ENCODE results near the gene UPK1A.

DNA sequence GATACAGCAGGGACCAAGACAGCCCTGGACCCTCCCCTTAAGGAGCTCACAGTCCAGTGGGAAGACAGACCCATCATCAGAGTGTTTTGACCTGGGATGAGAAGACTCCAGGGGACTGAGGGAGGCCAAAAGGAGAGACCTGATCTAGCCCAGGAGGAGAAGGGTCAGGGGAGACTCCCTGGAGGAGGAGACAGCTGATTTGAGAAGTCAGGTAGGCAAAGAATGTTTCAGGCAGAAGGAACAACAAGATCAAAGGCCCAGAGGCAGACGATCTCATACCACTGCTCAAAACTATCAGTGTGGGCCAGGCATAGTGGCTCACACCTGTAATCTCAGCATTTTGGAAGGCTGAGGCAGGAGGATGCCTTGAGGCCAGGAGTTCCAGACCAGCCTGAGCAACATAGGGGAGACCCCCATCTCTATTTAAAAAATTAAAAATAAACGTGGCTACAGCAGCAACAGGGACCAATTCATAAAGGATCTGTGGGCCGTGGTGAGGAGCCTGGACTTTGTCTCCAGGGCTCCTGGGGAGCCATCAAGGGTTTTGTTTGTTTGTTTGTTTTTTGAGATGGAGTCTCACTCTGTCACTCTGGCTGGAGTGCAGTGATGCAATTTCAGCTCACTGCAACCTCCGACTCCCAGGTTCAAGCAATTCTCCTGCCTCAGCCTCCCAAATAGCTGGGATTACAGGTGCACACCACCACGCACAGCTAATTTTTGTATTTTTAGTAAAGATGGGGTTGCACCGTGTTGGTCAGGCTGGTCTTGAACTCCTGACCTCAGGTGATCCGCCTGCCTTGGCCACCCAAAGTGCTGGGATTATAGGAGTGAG lies 20.4 kb upstream of the UPK1A start:
- TF ChIP-seq POLR2AphosphoS5 (IDR thresholded peaks at IDR 0.05; ENCODE audit: low read depth, low read length) (no peak), POLR2A (IDR thresholded peaks at IDR 0.05; ENCODE audit: low read depth, low read length) (no peak)
